Esophagus (tissue), 2 donors: ENCODE measurements around the gene PSMB7. TPM values are rescaled to one million over a fixed set of nuclear protein-coding genes. Genes with fewer than 3 reads are reported as not detected.

Source experiments
- H3K27ac ChIP-seq, 2 donors: one replicate each; pipeline ENCODE4 v1.5.1; 2013; ENCODE audit warnings: low read depth in 2 of 2, mild to moderate bottlenecking in 2 of 2, inconsistent platforms in 1 of 2, low read length in 1 of 2, moderate library complexity in 1 of 2
- H3K27me3 ChIP-seq, 2 donors: one replicate each; pipeline ENCODE4 v1.6.1; 2013; ENCODE audit warnings: low read length in 2 of 2, control low read depth in 1 of 2, mild to moderate bottlenecking in 1 of 2; ENCODE audit not compliant: insufficient read depth in 2 of 2, control insufficient read depth in 1 of 2
- H3K36me3 ChIP-seq, 2 donors: one replicate each; pipeline ENCODE4 v1.6.1; 2013; ENCODE audit warnings: low read length in 1 of 2; ENCODE audit not compliant: control insufficient read depth in 2 of 2, insufficient read depth in 2 of 2
- H3K4me1 ChIP-seq, 2 donors: one replicate each; pipeline ENCODE4 v1.6.1; 2013; ENCODE audit warnings: low read length in 1 of 2; ENCODE audit not compliant: control insufficient read depth in 2 of 2, insufficient read depth in 2 of 2
- H3K4me3 ChIP-seq, 2 donors: one replicate each; pipeline ENCODE4 v1.5.1; 2013; ENCODE audit warnings: low read length in 2 of 2, mild to moderate bottlenecking in 2 of 2, low read depth in 1 of 2, moderate library complexity in 1 of 2
- H3K9me3 ChIP-seq, 2 donors: one replicate each; pipeline ENCODE4 v1.6.1; 2013; ENCODE audit warnings: mild to moderate bottlenecking in 2 of 2, low read depth in 1 of 2, low read length in 1 of 2, moderate library complexity in 1 of 2; ENCODE audit not compliant: control insufficient read depth in 2 of 2, insufficient read depth in 1 of 2
- WGBS, 2 donors: extraction: QIAGEN DNeasy Blood & Tissue Kit; methylation state at CpG; one replicate each; pipeline ENCODE4 v1.1.7; 2013; 5-methylcytosine and 5-hydroxymethylcytosine counted together
- polyA plus RNA-seq, 2 donors: library from polyadenylated mRNA; stranded (reverse); fragments of 200-250 nt; gene quantifications; one replicate each; pipeline ENCODE4 v1.2.3, GENCODE V29; 2013
- donor health status: healthy with polysubstance abuse.
- donor health status: Bipolar disorder and iron deficiency.

Gene PSMB7
- polyA plus RNA-seq, 2 donors = 137 to 190 TPM

DNA sequence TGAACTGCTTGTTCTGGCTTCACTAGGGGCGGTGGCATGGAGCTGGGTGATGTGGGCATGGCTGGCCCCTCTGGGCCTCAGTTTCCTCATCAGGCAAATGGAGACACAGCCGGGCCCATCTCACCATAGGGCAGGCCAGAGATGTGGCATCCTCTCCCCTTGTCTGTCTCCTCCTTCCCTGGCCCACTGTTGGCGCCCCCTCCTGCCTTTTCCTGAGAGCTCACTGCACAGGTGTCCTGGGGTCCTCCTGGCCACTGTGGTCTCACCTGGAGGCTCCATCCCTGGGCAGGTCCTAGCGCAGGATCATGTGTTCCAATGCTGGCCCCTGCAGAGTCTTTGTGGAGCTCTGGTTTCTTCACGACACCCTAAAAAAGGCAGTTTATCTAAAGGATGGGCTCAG lies 104.0 kb downstream of the PSMB7 start:
- H3K36me3 ChIP-seq = peaks cover 0 to 10% of the 10 kb centered on the region in 2 donors
- no peaks in the 10 kb centered on the region for H3K4me1 ChIP-seq
- 94 to 96% methylated on average over 5 of the region's 5 CpGs for WGBS, 2 donors
- no peaks in the 10 kb centered on the region for H3K27me3 ChIP-seq
- H3K4me3 ChIP-seq = no peak overlapping the region
- H3K9me3 ChIP-seq = no peaks in the 10 kb centered on the region
- H3K27ac ChIP-seq = no peak overlapping the region

GRCh38 chr9:124309667-124310084 lies 105.6 kb downstream of the PSMB7 start:
- no peak overlapping the region for H3K27ac ChIP-seq
- H3K9me3 ChIP-seq = no peaks in the 10 kb centered on the region
- no peaks in the 10 kb centered on the region for H3K4me1 ChIP-seq
- no peak overlapping the region for H3K4me3 ChIP-seq
- H3K27me3 ChIP-seq = no peaks in the 10 kb centered on the region
- H3K36me3 ChIP-seq = peaks cover 0 to 6% of the 10 kb centered on the region in 2 donors
- WGBS, 2 donors = 76 to 77% methylated on average over 15 of the region's 15 CpGs

DNA sequence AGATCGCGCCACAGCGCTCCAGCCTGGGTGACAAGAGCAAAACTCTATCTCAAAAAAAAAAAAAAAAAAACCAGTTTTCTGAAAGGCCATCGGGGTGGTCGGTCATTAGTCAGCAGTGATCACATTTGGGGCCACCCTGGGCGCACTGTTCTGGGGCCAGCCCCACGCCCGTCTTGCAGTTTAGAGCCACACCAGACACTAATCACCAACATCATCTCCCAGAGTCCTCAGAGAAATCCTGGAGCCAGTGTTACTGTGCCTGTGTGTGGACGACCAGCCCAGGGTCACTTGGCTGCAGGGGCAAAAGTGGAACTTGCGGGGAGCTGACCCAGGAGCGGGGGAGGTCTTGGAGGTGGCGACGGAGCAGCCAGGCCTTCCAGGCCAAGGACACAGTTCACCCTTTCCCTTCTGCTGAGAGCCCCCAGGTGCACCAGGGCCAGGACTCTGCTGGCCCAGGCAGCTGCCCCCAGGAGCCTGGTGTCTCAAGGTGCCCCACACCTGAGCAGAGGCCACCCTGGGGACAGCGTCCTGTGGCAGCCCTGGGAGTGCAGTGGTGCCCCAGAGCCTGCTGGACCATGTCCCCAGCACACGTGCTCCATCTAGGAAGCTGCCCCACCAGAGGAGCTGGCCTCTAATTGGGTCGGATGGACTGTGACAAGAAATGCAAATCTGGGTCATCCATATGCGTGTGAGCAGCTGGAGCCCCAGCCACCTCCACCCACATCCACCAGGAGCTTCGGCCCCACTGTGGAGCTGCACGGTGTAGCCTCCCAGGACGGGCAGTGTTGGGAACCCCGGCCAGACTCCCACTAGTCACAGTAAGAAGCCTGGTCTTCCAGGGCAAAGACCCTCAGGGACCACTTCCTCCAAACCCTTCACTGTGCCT lies 106.4 kb downstream of the PSMB7 start:
- peak overlapping the region in 1 of 2 donors; percentile 17 for H3K27ac ChIP-seq
- H3K36me3 ChIP-seq = peaks cover 0 to 6% of the 10 kb centered on the region in 2 donors
- WGBS, 2 donors = 95 to 96% methylated on average over 21 of the region's 21 CpGs
- no peaks in the 10 kb centered on the region for H3K4me1 ChIP-seq
- no peak overlapping the region for H3K4me3 ChIP-seq
- no peaks in the 10 kb centered on the region for H3K27me3 ChIP-seq
- no peaks in the 10 kb centered on the region for H3K9me3 ChIP-seq

- 92 to 94% methylated on average over 24 of the region's 24 CpGs for WGBS, 2 donors
- no peak overlapping the region for H3K27ac ChIP-seq
- H3K4me3 ChIP-seq = no peak overlapping the region
- H3K27me3 ChIP-seq = no peaks in the 10 kb centered on the region
- H3K36me3 ChIP-seq = peaks cover 0 to 6% of the 10 kb centered on the region in 2 donors
- H3K9me3 ChIP-seq = no peaks in the 10 kb centered on the region
- no peaks in the 10 kb centered on the region for H3K4me1 ChIP-seq
Measured at GRCh38 chr9:124307379-124308030, 107.7 kb downstream of the PSMB7 start.

DNA sequence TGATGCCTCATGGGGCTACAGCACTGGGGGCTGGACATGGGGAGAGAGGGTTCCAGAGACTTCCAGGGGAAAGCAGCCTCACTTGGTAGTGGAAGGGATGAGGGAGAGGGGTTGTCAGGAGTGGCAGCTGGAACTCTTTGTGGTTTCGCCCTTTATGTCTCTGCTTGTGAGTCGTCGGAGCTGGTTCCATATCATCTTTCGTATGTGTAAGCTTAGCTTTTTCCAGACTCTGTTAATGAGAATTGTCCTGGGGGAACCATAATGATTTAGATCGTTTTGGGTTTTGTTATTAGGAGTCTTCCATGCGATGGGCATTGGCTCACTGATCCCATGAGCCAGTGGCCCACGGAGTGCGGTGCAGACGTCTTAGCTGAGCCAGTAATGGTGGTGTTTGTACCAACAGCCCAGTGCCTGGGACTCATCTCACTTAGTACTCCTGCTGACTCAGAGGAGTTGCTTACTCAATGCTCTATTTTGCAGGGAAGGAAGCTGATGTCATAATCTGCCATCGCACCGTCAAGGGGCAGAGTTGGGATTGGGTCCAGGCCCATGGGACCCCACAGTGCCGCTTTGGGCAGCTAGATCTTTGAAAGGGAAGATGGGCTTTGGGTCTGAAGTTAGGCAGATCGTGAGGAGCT lies 109.0 kb downstream of the PSMB7 start:
- Histone ChIP-seq H3K4me3 (no peak overlapping the region), H3K36me3 (peaks cover 0 to 6% of the 10 kb centered on the region in 2 donors), H3K27me3 (no peaks in the 10 kb centered on the region), H3K27ac (no peak overlapping the region), H3K9me3 (no peaks in the 10 kb centered on the region), H3K4me1 (peaks cover 0 to under 1% of the 10 kb centered on the region in 2 donors)
- WGBS, 2 donors = 80 to 81% methylated on average over 13 of the region's 13 CpGs

DNA sequence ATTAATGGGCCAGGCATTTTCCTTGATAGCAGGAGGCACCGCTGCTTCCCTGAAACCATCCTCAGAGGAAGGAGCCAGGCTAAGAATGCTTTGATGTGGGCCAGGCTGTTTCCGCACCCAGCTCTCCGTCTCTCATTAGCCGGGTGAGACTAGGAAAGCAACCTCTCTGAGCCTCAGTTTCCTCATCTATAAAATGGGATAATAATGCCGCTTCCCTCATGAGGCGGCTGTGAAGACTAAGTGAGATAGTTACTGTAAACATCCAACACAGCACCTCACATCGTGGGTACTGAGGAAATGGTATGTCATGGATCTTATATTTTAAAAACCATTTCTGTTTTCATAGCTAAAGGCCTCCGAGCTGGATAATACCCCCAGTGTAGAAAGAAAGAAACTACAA lies 111.0 kb downstream of the PSMB7 start:
- H3K36me3 ChIP-seq = peaks cover 0 to 6% of the 10 kb centered on the region in 2 donors
- no peak overlapping the region for H3K4me3 ChIP-seq
- H3K27me3 ChIP-seq = no peaks in the 10 kb centered on the region
- WGBS, 2 donors = 90 to 93% methylated on average over 8 of the region's 8 CpGs
- H3K9me3 ChIP-seq = no peaks in the 10 kb centered on the region
- no peak overlapping the region for H3K27ac ChIP-seq
- peaks cover 2% of the 10 kb centered on the region in 2 donors for H3K4me1 ChIP-seq

DNA sequence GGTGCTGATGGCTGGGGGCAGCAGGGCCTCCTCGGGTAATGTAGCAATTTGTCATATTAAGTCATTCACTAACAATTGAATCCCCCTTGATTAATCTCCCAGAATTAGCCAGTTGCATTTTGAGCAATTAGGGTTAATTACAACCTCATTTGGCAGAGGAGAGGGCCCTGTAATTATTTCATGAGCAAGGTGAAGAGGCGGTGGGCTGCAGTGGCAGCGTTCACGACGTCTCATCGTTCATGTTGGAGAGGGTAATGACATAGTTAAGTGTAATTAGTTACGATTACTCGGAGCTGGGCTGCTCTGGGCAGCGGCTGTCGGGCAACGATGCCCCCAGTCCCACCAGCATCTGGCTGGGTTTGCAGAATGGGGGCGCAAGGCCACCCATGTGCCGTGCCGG lies 111.5 kb downstream of the PSMB7 start:
- no peak overlapping the region for H3K27ac ChIP-seq
- no peak overlapping the region for H3K4me3 ChIP-seq
- peaks cover 0 to 6% of the 10 kb centered on the region in 2 donors for H3K36me3 ChIP-seq
- no peaks in the 10 kb centered on the region for H3K27me3 ChIP-seq
- no peaks in the 10 kb centered on the region for H3K9me3 ChIP-seq
- peaks cover 2 to 5% of the 10 kb centered on the region in 2 donors for H3K4me1 ChIP-seq
- 92 to 93% methylated on average over 14 of the region's 14 CpGs for WGBS, 2 donors

Other genes starting within 250 kb of the PSMB7 start
- 1 to 10 TPM; 1.7 to 2.3 TPM for gene NEK6, start 157.5 kb downstream of the PSMB7 start, polyA plus RNA-seq
- gene ADGRD2, start 35.0 kb upstream of the PSMB7 start, polyA plus RNA-seq = under 1 TPM in 1 of 2 donors, not detected in 1; 0.02 TPM
- gene NR5A1, start 92.0 kb upstream of the PSMB7 start, polyA plus RNA-seq = under 1 TPM in 1 of 2 donors, not detected in 1; 0.02 TPM